B cell (primary cell): Measurements from ENCODE around the gene NKAIN2. TPM values are rescaled to one million over a fixed set of nuclear protein-coding genes. Genes with fewer than 3 reads are reported as not detected.

Source experiments
- ATAC-seq: fragments of 200-7000 bp; cut with Tn5 transposase; one replicate; pipeline ENCODE4 v1.10.0; 2021; ENCODE audit warnings: low read depth, mild to moderate bottlenecking, moderate number of reproducible peaks, moderate library complexity
- CTCF ChIA-PET: fragments of 350-600 bp; sonication (Branson Sonifier 250); formaldehyde crosslinking; loops from one replicate; lab custom pipeline; 2021; ENCODE audit warnings: antibody characterized with exemption, inconsistent platforms; lab: Charles Lee
- POLR2A ChIA-PET: fragments of 350-600 bp; sonication (Branson Sonifier 250); formaldehyde crosslinking; loops from one replicate; lab custom pipeline; 2021; ENCODE audit warnings: antibody characterized with exemption; lab: Charles Lee
- DNase-seq: peaks from one replicate; pipeline ENCODE4 v3.0.0; 2013
- H2AFZ ChIP-seq: 2 replicates; pipeline ENCODE4 v1.6.1; 2012; ENCODE audit warnings: mild to moderate bottlenecking, low read depth, low read length; ENCODE audit not compliant: insufficient read depth, poor library complexity, severe bottlenecking
- H3K27ac ChIP-seq, 2 donors: 1 replicate in 1 of 2; 2 replicates in 1 of 2; pipeline ENCODE4 v1.5.1; 2012 to 2013; ENCODE audit warnings: low read length in 2 of 2, mild to moderate bottlenecking in 2 of 2, moderate library complexity in 1 of 2
- H3K27me3 ChIP-seq, 4 experiments: fragments of 200-600 bp in 1 of 4; sonication (generic) in 1 of 4; replicated peaks in 1 of 4; 1 replicate in 2 of 4; 2 replicates in 2 of 4; pipeline versions ENCODE4 v1.6.1 to v1.7.0; 2013 to 2016; ENCODE audit warnings: low read length in 3 of 4, mild to moderate bottlenecking in 2 of 4, mixed read lengths in 1 of 4, moderate library complexity in 1 of 4; ENCODE audit not compliant: insufficient read depth in 4 of 4, control insufficient read depth in 3 of 4; ENCODE audit errors: control extremely low read depth in 1 of 4
- H3K36me3 ChIP-seq, 2 experiments: replicated peaks in 1 of 2; 1 replicate in 1 of 2; 2 replicates in 1 of 2; pipeline versions ENCODE4 v1.6.1 to v1.7.1; 2013; ENCODE audit warnings: low read length in 1 of 2; ENCODE audit not compliant: insufficient read depth in 2 of 2, control insufficient read depth in 1 of 2; ENCODE audit errors: control extremely low read depth in 1 of 2, extremely low read depth in 1 of 2
- H3K4me1 ChIP-seq, 2 donors: fragments of 200-600 bp in 1 of 2; sonication (generic) in 1 of 2; 1 replicate in 1 of 2; 2 replicates in 1 of 2; pipeline versions ENCODE4 v1.5.1 to v1.6.1; 2013 to 2017; ENCODE audit warnings: low read length in 2 of 2; ENCODE audit not compliant: control insufficient read depth in 2 of 2, insufficient read depth in 2 of 2
- H3K4me2 ChIP-seq: replicated peaks from 2 replicates; pipeline ENCODE3; 2012; ENCODE audit warnings: mild to moderate bottlenecking, low read depth, low read length; ENCODE audit not compliant: poor library complexity, severe bottlenecking
- H3K4me3 ChIP-seq, 5 experiments: fragments of 200-600 bp in 1 of 5; sonication (generic) in 1 of 5; 1 replicate in 3 of 5; 2 replicates in 2 of 5; pipeline versions ENCODE4 v1.5.1 to v1.7.0; 2011 to 2016; ENCODE audit warnings: low read length in 4 of 5, mild to moderate bottlenecking in 4 of 5, low read depth in 2 of 5, control low read depth in 1 of 5, moderate library complexity in 1 of 5; ENCODE audit not compliant: insufficient read depth in 1 of 5; ENCODE audit errors: control extremely low read depth in 1 of 5, extremely low read depth in 1 of 5
- H3K79me2 ChIP-seq: fragments of 200-600 bp; sonication (generic); one replicate; pipeline ENCODE4 v1.6.0; 2016; ENCODE audit warnings: low read length; ENCODE audit not compliant: control insufficient read depth, insufficient read depth
- H3K9ac ChIP-seq: fragments of 200-600 bp; sonication (generic); 2 replicates; pipeline ENCODE4 v1.6.1; 2017; ENCODE audit warnings: mild to moderate bottlenecking, low read length, moderate library complexity
- H3K9me3 ChIP-seq, 3 donors: one replicate each; pipeline versions ENCODE4 v1.6.1 to v1.7.1; 2013; ENCODE audit warnings: low read length in 2 of 3; ENCODE audit not compliant: control insufficient read depth in 2 of 3, insufficient read depth in 1 of 3; ENCODE audit errors: control extremely low read depth in 1 of 3
- H4K20me1 ChIP-seq: 2 replicates; pipeline ENCODE4 v1.6.0; 2012; ENCODE audit warnings: mild to moderate bottlenecking, low read length; ENCODE audit not compliant: insufficient read depth, control insufficient read depth, poor library complexity, severe bottlenecking
- H3K27ac Mint-ChIP-seq: one replicate; pipeline ENCODE4 v1.8.0; 2021; ENCODE audit warnings: mixed read lengths
- H3K27me3 Mint-ChIP-seq: one replicate; pipeline ENCODE4 v1.8.0; 2021; ENCODE audit warnings: mixed read lengths
- H3K4me1 Mint-ChIP-seq: one replicate; pipeline ENCODE4 v1.8.0; 2021; ENCODE audit warnings: mixed read lengths
- H3K4me3 Mint-ChIP-seq: one replicate; pipeline ENCODE4 v1.8.0; 2021; ENCODE audit warnings: mixed read lengths
- H3K9me3 Mint-ChIP-seq: one replicate; pipeline ENCODE4 v1.8.0; 2022; ENCODE audit warnings: mixed read lengths; ENCODE audit not compliant: insufficient read depth
- CTCF ChIP-seq: fragments of 200-600 bp; IDR thresholded peaks from one replicate; pipeline ENCODE4 v1.8.0; 2022; ENCODE audit warnings: antibody characterized with exemption, mild to moderate bottlenecking
- EZH2 ChIP-seq: IDR thresholded peaks from 2 replicates; pipeline ENCODE4 v1.6.1; 2012; ENCODE audit warnings: borderline replicate concordance, low read depth, mild to moderate bottlenecking, moderate library complexity, low read length; ENCODE audit not compliant: insufficient read depth, poor library complexity, severe bottlenecking
- WGBS: methylation state at CpG from one replicate; pipeline ENCODE4 v1.1.5; 2013; ENCODE audit warnings: missing lambda C conversion rate; ENCODE audit not compliant: insufficient coverage; 5-methylcytosine and 5-hydroxymethylcytosine counted together
- intact Hi-C: fragments of 100-400 bp; cut with micrococcal nuclease; formaldehyde crosslinking; loops from one replicate; pipeline ENCODE4 v1.10.0; 2022
- polyA plus RNA-seq: library from polyadenylated mRNA; depleted of rRNA; stranded (reverse); fragments of >200 nt; gene quantifications from 2 replicates; pipeline ENCODE4 v1.2.3, GENCODE V29; 2012
- total RNA-seq, 2 donors: library from RNA; stranded (reverse); fragments of 120-200 nt in 1 of 2; gene quantifications; 1 replicate in 1 of 2; 2 replicates in 1 of 2; pipeline versions ENCODE4 v1.2.3 to v1.2.4, GENCODE V29; 2013 to 2022

The NKAIN2 gene
- total and polyA plus RNA-seq, 2 donors (not counting 1 experiment from before 2014, with no cell fraction given), result not detected

GRCh38 chr6:124775121-124775520 lies 971.5 kb downstream of the NKAIN2 start:
- no peak overlapping the region for H3K27ac ChIP-seq
- H3K9me3 ChIP-seq, result no peaks in the 10 kb centered on the region
- Mint-ChIP-seq H3K27me3 (no peaks in the 10 kb centered on the region), H3K4me3 (no peak overlapping the region), H3K9me3 (no peaks in the 10 kb centered on the region), H3K27ac (no peak overlapping the region), H3K4me1 (no peaks in the 10 kb centered on the region)
- WGBS, result no CpG with 5 or more reads among the region's 3 CpGs
- CTCF ChIA-PET, result no interaction called here
- intact Hi-C loops, result no loop called here
- no peak overlapping the region for H3K4me3 ChIP-seq
- ATAC-seq (no peak), DNase-seq (no peak)
- H4K20me1 ChIP-seq, result no peaks in the 10 kb centered on the region
- H3K36me3 ChIP-seq, result no peaks in the 10 kb centered on the region
- no peak overlapping the region for H2AFZ ChIP-seq
- no peak overlapping the region for H3K4me2 ChIP-seq
- H3K9ac ChIP-seq, result no peak overlapping the region
- TF ChIP-seq EZH2 (no peak), CTCF (no peak)
- H3K4me1 ChIP-seq, result no peaks in the 10 kb centered on the region
- no peaks in the 10 kb centered on the region for H3K27me3 ChIP-seq
- no peaks in the 10 kb centered on the region for H3K79me2 ChIP-seq
- POLR2A ChIA-PET, result no interaction called here

- 100% methylated on average over 1 of the region's 2 CpGs for WGBS
These were observed 974.2 kb downstream of the NKAIN2 start for GRCh38 chr6:124777863-124778262.

More at GRCh38 chr6:124777863-124778262, 974.2 kb downstream of the NKAIN2 start:
- H3K4me3 Mint-ChIP-seq, result no peak overlapping the region
- ATAC-seq (no peak), DNase-seq (no peak)
- H3K27me3 Mint-ChIP-seq, result no peaks in the 10 kb centered on the region
- Histone ChIP-seq H3K4me2 (no peak overlapping the region), H3K27me3 (no peaks in the 10 kb centered on the region), H3K4me3 (no peak overlapping the region), H4K20me1 (no peaks in the 10 kb centered on the region), H3K27ac (no peak overlapping the region), H3K4me1 (no peaks in the 10 kb centered on the region), H2AFZ (no peak overlapping the region), H3K36me3 (no peaks in the 10 kb centered on the region), H3K79me2 (no peaks in the 10 kb centered on the region), H3K9ac (no peak overlapping the region), H3K9me3 (no peaks in the 10 kb centered on the region)
- POLR2A ChIA-PET, result no interaction called here
- CTCF ChIA-PET, result no interaction called here
- intact Hi-C loops, result no loop called here
- no peaks in the 10 kb centered on the region for H3K4me1 Mint-ChIP-seq
- TF ChIP-seq CTCF, result no peak
- TF ChIP-seq EZH2, result no peak
- H3K27ac Mint-ChIP-seq, result no peak overlapping the region
- H3K9me3 Mint-ChIP-seq, result no peaks in the 10 kb centered on the region
